Cerebellar nuclear complex (tissue), 1 donor: ENCODE measurements around the gene LAMA4.

Source experiments
- DNase-seq, 2 experiments: peaks; one replicate each; lab custom pipeline; 2025; lab: John Stamatoyannopoulos, UW

Gene LAMA4, protein sequence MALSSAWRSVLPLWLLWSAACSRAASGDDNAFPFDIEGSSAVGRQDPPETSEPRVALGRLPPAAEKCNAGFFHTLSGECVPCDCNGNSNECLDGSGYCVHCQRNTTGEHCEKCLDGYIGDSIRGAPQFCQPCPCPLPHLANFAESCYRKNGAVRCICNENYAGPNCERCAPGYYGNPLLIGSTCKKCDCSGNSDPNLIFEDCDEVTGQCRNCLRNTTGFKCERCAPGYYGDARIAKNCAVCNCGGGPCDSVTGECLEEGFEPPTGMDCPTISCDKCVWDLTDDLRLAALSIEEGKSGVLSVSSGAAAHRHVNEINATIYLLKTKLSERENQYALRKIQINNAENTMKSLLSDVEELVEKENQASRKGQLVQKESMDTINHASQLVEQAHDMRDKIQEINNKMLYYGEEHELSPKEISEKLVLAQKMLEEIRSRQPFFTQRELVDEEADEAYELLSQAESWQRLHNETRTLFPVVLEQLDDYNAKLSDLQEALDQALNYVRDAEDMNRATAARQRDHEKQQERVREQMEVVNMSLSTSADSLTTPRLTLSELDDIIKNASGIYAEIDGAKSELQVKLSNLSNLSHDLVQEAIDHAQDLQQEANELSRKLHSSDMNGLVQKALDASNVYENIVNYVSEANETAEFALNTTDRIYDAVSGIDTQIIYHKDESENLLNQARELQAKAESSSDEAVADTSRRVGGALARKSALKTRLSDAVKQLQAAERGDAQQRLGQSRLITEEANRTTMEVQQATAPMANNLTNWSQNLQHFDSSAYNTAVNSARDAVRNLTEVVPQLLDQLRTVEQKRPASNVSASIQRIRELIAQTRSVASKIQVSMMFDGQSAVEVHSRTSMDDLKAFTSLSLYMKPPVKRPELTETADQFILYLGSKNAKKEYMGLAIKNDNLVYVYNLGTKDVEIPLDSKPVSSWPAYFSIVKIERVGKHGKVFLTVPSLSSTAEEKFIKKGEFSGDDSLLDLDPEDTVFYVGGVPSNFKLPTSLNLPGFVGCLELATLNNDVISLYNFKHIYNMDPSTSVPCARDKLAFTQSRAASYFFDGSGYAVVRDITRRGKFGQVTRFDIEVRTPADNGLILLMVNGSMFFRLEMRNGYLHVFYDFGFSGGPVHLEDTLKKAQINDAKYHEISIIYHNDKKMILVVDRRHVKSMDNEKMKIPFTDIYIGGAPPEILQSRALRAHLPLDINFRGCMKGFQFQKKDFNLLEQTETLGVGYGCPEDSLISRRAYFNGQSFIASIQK (N-terminal part only)

DNA sequence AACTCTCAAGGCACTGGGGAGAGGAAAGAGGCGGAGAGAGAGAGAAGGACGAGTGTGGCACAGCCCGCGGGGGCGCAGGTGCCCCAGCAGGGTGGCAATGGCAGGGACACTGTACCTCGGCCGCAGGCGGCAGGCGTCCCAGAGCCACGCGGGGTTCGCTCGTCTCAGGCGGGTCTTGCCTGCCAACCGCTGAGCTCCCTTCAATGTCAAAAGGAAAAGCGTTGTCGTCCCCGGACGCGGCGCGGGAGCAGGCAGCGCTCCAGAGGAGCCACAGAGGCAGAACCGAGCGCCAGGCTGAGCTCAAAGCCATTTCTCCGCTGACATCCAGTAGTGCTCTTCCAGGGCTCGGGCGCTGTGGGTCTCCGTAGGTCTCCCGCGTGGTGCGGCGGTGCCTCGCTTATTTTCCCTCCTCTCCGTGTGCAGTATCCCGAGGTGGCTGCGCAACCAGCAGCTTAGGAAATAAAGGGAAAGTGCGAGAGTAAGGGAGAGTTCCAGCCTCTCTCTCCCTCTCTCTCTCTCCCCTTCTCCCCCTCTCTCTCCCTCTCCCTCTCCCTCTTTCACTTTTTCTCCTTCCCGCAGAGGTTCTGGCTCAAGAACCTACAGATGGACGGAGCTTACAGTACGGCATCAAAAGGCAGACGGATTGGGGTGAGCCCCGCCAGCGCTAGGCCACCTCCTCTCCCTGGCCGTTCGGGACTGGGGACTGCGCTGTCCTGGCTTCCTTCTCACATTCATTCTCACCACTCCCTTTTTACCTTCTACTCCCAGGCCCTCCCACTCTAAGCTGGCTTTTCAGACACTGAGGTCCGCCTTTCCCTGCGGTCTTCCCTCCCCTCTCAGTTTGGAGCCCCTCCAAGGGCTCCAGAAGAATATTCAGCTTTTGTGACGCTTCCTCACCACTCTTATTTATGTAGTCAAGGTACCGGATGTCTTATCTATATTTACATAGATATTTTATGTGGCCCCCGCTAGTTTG lies at the start of gene LAMA4:
LAMA4 (minus strand) TSS at position 727 of the 976 bp plus-strand sequence; CDS start at position 310, 417 bp downstream.
- no peak for DNase-seq

DNA sequence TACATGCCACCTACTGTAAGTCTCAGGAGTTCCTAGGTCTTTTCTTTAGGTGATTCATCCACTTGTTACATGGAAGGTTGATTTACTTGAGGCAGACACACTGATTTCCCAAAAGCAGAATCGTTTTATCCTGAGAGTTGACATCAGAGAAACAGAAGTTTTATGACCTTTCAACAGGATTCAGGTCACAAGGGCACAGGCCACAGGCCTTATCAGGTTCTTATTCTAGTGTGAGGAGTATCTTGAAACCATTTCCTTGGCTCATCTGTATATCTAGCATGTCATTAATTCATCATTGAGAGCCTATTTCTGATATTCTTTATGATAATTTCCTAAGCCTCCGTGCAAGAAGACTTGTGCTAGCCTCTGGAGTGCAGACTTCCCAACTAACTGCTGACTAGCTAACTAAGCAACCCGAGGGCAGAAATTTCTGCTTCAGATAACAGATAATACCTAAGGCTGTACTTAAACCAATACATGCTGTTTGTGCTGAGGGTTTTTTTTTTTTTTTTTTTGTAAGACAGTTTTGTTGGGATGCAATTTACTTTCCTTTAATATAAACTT lies 47.9 kb upstream of the LAMA4 start:
- no peak for DNase-seq

DNA sequence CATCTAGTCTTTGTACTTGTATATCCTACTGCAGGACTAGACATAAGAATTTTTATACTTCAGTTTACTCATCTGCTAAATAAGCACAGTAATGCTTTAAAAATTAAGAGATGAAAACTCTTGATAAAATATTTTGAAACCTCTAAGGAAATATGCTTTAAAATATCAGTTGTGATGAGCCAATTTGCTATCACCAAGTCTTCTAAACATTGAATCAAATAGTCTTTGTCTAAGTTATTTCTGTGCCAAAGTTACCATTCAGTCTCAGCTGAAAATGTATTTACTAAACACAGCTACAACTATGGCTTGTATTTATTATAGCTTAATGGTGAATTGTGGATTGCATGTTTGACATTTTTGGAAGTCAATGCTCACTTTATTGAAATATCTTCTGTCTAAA lies 46.5 kb upstream of the LAMA4 start:
- no peak for DNase-seq

DNA sequence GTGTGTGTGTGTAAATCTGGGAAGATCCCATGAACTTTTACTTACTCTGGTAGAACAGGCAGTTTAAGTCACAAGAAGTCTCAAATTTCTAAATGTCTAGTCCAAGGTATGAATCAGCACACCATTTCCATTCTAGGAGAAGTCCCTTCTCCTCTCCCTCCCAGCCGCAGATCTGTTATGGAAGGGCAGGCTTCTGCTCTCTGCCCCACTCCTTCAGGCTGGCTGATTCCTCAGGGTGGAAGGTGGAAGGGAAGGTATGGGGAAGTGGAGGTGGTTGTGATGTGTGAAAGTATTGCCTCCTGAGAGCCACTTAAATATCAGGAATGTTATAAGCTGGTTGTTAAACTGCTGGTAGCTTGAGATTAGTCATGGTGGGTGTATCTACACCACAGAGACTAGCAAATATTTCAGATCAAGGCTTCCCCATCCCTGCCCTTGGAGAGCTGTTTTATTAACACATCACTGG lies 44.5 kb upstream of the LAMA4 start:
- no peak for DNase-seq

DNA sequence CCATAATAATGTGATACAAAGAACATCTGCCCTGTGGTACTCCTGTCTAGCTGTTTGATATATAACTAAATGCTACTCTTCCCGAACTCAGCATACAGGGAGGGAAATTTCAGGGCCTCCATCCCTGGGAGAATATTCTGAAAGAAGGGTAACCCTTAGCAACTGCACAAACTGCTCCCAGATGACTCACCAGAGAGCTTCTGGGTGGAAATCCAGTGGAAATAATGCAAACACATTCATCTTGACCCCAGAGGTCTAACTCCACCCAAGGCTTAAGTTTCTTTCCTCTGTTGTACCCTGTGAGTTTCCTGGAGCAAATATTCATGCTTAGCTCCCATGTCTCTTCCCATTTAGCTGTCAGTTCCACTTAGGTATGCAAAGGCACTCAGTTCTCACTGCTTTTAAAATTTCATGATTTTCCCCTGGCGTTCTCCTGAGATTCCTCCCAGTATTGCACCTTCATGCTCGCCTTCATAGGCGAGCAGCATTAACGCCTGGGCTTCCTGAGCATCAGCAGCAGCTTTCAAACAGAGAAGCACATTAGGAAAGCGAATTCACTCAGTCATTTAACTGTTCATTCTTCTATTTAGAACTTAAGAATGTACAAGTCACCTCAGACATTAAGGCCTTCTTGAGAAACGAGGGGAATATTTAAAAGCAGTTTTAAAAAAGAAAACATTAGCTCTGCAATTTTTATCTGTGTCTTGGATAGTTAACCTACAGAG lies 43.8 kb upstream of the LAMA4 start:
- DNase-seq, result no peak

DNA sequence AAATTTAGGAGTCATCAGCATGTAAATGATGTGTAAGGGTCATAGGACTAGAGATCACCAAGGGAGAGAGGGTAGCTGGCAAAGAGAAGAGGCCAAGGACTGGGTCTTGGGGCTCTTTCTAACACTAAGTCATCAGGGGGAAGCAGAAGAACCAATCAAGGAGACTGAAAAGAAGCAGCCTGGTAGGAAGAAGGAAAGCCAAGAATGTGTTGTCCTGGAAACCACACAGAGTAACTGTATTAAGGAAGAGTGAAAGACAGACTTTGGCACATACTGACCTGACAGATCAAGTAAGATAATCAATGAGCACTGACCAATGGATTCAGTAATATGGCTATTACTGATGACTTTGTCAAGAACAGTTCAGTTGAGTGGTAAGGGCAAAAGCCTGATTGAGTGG lies 42.3 kb upstream of the LAMA4 start:
- DNase-seq, result no peak

DNA sequence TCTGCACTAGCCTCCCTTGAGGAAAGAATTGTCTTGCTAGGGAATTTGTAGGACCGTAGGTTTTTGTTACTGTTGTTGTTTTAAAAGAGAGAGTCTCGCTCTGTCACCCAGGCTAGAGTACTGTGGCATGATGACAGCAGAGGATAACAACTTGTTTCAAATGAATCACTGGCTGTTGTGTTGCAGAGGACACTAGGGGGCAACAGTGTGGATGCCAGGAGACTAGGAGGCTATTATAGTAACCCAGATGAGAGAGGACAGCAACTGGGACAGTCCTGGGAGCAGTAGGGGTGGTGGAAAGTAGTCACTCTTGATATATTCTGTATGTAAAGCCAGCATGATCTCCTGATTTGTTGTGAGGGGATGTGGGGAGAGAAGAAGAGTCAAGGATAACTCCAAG lies 41.8 kb upstream of the LAMA4 start:
- no peak for DNase-seq

DNA sequence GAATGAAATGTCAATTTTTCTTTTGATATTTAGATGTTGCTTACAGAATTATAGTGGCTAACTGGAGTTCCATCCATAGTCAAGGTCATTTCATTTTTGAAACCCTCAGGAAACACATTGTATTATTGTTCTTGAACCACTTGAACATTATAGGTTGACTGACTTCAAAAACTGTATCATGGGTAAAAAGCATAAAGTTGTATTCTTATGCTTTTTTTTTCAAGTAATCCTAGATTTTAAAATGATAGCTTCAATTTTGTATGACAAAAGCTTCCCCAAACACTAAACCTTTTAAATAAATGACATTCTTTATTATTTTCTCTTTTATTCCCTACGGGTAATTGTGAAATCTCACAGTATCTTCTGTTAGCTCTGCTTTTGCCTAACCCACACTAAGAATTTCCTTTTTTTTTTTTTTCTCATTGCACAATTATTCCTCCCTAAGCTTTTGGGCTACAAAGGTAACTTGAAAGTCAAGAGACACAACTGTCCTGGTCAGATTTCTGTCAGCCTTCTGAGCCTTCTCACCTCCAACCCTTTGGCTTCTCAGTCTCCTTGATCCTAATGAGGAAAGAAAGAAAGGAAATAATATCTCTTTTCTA lies 36.9 kb upstream of the LAMA4 start:
- DNase-seq, result no peak

DNA sequence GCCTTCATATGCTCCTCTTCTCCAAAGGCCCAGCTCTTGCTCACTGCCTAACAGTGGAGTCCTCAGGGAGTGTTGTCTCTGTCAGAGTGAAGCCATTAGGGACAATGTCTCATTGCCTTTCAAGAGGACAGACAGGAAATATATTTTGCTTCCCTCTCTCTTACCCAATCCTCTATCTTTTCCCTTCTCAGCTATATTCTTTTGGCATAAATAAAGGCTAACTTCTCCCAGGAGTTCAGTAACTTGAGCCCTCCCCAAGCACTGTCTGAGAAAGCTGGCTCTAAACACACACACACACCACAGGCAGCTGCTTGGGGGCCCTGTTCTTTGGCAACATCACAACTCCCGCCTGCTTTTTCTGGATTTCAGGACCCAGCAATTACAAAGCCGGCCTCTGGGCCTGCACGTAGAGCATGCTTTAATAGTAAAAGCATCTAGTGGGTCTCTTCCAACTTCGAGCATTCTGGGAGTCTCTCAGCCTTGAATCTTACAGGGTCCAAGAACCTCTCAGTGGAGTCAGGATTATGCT lies 34.7 kb upstream of the LAMA4 start:
- DNase-seq, result no peak

DNA sequence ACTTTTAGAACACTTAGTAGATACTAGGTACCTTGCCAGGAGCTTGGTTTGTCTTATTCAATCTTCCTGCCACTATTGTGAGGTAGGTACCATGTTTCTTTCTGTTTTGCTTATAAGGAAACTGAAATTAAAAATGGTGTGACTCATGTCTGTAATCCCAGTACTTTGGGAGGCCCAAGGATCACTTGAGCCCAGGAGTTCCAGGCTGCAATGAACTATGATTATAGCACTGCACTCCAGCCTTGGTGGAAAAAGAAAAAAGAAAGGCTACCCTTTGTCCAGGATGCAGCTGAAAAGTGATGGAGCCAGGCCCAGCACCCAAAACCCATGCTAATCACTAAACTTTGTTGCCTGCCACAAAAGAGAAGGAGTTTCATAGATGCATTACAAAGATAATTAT lies 34.1 kb upstream of the LAMA4 start:
- no peak for DNase-seq

DNA sequence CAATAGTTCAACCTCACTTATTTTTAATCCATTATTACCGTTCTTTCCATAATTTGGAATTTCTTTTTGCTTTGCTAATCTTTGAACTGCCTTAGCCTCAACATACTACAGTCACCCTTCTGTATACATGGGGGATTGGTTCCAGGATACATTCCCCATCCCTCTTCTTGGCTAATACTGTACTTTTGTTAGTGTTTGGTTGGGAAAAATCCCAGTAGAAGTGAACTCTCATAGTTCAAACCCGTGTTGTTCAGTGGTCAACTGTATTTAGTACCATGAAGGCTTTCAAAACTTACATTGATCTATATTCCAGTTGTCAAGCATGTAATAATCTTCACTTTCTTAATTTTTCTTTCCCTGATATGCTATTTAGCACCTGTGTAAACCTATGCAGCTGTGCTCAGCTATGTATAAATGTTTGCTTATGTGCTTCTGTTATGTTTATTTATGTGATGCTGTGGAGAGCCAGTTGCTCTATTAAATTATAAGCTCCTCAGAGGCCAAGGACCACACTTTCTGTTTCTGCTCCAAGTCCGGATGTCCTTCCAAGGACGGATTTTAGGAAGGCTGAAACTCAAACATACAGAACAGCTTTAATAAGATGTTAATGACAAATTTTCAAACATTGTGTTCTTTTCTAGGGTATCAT lies 33.3 kb upstream of the LAMA4 start:
- DNase-seq, result no peak

DNA sequence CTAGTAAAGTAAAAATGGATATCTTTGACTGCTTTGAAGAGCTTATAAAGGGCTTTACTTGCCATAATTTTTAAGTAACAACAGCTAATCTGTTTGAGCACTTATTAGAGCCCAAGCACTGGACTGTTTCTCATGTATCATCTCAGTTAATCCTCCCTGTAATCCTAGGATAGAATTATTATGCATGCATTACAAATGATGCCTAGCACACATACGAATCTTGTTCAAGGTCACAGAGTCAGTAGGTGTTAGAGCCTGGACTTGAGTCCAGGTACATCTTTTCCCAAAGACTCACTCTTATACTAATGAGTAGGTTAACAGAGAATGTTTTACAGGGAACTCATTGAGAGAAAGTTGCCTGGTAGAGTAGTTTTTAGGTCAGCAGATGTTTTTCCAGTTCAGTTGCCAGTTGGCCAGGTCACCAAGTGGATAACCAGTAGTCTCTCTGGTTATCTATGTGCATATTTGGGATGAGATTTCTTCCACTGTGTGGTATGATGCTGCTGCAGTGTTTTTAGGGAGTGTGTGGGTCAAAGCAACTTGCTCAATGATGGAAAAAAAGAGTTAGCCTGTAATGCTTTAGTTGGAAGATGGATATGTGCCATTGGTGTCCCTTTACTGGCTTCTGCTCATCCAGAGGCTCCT lies 32.3 kb upstream of the LAMA4 start:
- no peak for DNase-seq

DNA sequence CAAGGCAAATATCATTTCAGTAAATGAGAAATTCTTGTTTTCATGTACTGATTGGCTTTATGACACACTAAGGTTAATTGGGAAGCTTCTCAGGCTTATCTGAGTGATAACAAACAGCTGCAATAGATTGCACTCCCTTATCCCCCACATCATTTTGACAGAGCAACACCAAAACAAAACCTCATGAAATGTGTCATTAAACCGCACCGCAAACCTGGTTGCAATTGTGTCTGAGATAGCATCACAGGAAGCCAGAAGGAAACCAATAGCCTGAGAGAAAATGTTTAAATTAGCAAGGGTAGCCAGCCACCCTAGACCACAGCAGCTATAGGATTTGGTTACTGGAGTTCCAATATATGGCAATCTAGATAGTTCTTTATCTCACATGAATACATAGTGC lies 31.6 kb upstream of the LAMA4 start:
- no peak for DNase-seq

DNA sequence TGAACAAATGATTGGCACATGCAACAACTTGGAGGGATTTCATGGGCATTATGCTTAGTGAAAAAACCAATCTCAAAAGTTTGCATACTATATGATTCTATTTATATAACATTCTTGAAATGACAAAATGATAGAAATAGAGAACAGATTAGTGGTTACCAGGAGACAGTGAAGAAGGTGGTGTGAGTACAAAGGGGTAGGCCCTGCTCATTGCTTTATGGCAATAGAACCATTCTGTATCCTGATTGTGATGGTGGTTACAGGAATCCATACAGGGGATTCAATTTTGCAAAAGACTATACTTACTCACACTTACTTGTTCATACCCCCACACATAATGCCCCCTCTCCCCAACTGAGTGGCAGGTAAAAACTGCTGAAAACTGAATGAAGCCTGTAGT lies 30.2 kb upstream of the LAMA4 start:
- no peak for DNase-seq

DNA sequence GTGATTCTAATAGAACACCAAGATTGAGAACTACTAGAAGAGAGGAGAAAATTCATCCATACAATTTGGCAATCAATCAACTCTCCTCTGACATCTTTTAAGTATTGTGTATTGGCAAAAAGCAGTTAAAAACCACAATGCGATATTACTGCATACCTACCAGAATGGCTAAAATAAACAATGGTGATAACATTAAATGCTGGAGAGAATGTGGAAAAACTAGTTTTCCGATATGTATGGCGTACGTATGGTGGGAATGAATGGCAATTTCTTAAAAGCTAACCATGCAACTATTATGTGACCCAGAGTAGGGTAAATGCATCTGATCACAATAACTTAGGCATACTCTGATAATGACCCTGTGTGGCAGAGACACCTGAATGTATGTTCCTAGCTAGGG lies 29.3 kb upstream of the LAMA4 start:
- DNase-seq, result no peak

DNA sequence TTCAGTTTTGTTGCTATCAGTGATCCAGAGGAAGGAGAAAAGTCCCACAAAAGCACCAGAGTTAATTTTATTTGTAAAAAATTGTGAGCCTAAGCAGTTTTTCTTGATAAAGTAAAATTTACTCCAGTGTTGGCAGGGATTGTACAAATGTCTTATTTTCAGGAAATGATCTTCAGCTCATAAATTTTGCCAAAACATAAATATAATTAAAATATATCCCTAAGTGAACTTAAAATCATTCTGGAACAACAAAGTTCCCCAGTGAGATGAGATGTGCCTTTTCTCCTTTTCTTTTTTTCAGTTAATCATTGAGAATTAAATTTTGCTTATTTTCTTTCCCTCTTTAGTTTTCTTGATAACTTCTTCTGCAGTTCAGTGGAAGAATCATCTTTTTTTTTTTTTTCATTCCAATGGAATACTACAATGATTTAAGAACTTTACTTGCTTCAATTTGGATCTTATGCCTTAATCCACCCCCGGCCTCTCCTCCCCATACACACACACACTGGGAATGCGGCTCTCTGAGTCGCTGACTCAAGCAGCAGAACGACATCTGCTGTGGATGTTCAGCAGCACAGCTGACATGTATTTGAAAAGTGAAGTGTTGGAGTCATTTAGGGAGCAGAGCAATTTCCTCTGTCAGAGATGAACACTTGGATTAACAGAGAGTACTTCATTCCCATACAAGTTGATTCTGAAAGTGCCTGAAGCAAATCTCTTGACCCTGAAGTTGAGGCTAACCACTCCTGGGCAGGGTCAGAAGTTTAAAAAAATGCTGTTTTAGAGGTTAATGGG lies 27.7 kb upstream of the LAMA4 start:
- no peak for DNase-seq
